Activated T-cell treated with anti-CD3 and anti-CD28 coated beads, Interleukin-2, amount 50 U/mL, for 72 hours (primary cell): ENCODE data around the gene CEACAM8. TPM values are rescaled to one million over a fixed set of nuclear protein-coding genes. Genes with fewer than 3 reads are reported as not detected.
"Not testable (repeated sequence)": the region's sequence is repeated elsewhere in the genome, so short reads cannot be mapped to it uniquely, and the experiment has no call there.

ENCODE experiments used
- ATAC-seq, 2 donors: fragments of 150-1000 bp; cut with Tn5 transposase; replicated peaks in 1 of 2; 2 replicates each; pipeline ENCODE4 v1.10.0; 2021; ENCODE audit warnings: moderate library complexity in 2 of 2, mild to moderate bottlenecking in 1 of 2
- DNase-seq, 2 donors: peaks; one replicate each; pipeline ENCODE4 v3.0.0; 2021 to 2022; ENCODE audit warnings: mixed read lengths in 1 of 2
- H3K27ac Mint-ChIP-seq: one replicate; pipeline ENCODE4 v1.8.0; 2022; ENCODE audit warnings: mild to moderate bottlenecking, moderate library complexity, mixed read lengths
- H3K27me3 Mint-ChIP-seq: one replicate; pipeline ENCODE4 v1.8.0; 2022; ENCODE audit warnings: low read depth, mixed read lengths
- H3K36me3 Mint-ChIP-seq, 2 donors: one replicate each; pipeline ENCODE4 v1.8.0; 2022; ENCODE audit warnings: mixed read lengths in 2 of 2, mild to moderate bottlenecking in 1 of 2; ENCODE audit not compliant: insufficient read depth in 2 of 2
- H3K4me1 Mint-ChIP-seq: one replicate; pipeline ENCODE4 v1.8.0; 2022; ENCODE audit warnings: low read depth, mixed read lengths
- H3K4me3 Mint-ChIP-seq, 2 donors: one replicate each; pipeline ENCODE4 v1.8.0; 2022; ENCODE audit warnings: mild to moderate bottlenecking in 2 of 2, mixed read lengths in 2 of 2, moderate library complexity in 2 of 2
- H3K9me3 Mint-ChIP-seq, 2 donors: one replicate each; pipeline ENCODE4 v1.8.0; 2022; ENCODE audit warnings: mixed read lengths in 2 of 2
- total RNA-seq, 2 donors: library from RNA; stranded (reverse); gene quantifications; one replicate each; pipeline ENCODE4 v1.2.3, GENCODE V29; 2022

The CEACAM8 gene
- total RNA-seq, 2 donors from 2014 or later = not detected

DNA sequence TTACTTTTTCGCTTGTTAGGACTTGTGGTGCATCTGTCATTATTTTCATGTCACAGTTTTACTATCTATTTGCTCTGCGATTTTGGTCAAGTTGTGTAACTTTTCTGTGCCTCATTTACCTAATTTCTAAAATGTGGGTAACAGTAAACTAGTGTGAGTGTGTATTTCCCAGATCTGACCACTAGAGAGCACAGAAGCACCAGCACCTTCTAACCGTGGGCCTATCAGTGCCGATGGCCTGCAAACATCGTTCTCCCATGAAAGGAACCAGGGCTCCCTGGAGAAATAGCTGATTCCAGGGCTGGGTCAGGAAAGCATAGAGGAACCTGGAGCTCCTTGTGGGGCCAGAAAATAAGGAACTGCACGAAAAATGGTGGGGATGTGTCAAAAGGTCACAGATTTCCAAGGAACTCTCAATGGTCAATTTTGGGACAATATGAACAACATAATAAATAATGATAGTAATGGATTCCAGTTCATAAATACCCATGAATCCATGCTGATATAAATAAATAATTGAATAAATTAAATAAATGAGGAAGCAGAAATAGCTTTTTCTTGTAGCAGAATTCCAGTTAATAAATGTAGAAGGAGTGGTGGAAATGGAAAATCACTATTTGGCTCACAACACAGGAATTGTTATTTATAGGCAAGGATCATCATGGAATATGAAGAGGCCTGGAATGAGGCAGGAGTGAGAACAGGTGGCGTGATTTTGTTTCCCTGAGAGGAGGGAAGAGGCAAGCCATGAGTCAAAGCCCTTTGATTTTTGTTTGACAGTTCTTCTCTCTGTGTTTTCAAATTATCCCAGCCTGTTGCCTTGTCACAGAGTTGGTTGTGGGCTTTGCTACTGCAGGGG lies 31.1 kb downstream of the CEACAM8 start:
- Mint-ChIP-seq H3K27ac (no peak overlapping the region), H3K9me3 (no peaks in the 10 kb centered on the region), H3K36me3 (no peaks in the 10 kb centered on the region), H3K27me3 (peaks cover 20% of the 10 kb centered on the region), H3K4me3 (no peak overlapping the region), H3K4me1 (peaks cover 7% of the 10 kb centered on the region)
- peak; percentile 62 to 72 for ATAC-seq
- peak; percentile 11 to 19 for DNase-seq

- Mint-ChIP-seq H3K36me3 (no peaks in the 10 kb centered on the region), H3K4me3 (no peak overlapping the region), H3K27ac (no peak overlapping the region), H3K27me3 (peaks cover 23% of the 10 kb centered on the region), H3K4me1 (no peaks in the 10 kb centered on the region), H3K9me3 (no peaks in the 10 kb centered on the region)
- DNase-seq (no peak), ATAC-seq (no peak)
Measured at GRCh38 chr19:42561512-42561911, 33.2 kb downstream of the CEACAM8 start.

DNA sequence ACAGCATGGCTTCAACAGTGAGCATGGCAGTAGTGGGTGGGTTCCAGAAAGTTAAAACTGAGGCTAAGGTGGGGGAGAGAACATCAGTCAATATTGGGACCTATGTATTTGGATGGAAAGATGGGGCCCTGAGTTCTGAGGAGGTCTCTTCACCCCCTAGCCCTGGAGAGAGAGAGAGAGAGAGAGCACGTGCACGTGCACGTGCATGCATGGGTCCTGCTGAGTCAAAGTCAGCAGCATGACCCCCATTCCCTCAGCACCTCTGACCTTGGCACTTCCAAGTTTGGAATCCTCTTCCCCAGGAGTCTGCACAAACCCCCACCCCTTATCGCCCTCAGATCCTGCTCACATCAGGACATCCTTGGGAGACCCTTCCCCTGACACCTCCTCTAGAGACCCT lies 34.0 kb downstream of the CEACAM8 start:
- Mint-ChIP-seq H3K4me1 (no peaks in the 10 kb centered on the region), H3K36me3 (no peaks in the 10 kb centered on the region)
- no peak for DNase-seq

GRCh38 chr19:42558450-42559150 lies 36.1 kb downstream of the CEACAM8 start:
- DNase-seq (no peak), ATAC-seq (no peak)
- H3K27me3 Mint-ChIP-seq = peaks cover 38% of the 10 kb centered on the region
- no peak overlapping the region for H3K4me3 Mint-ChIP-seq
- no peak overlapping the region for H3K27ac Mint-ChIP-seq
- H3K9me3 Mint-ChIP-seq = no peaks in the 10 kb centered on the region
- H3K4me1 Mint-ChIP-seq = no peaks in the 10 kb centered on the region
- no peaks in the 10 kb centered on the region for H3K36me3 Mint-ChIP-seq

More for the DNA sequence above, 34.0 kb downstream of the CEACAM8 start:
- Mint-ChIP-seq H3K9me3 (no peaks in the 10 kb centered on the region), H3K27me3 (peaks cover 31% of the 10 kb centered on the region), H3K27ac (no peak overlapping the region), H3K4me3 (no peak overlapping the region)
- ATAC-seq = no peak

DNA sequence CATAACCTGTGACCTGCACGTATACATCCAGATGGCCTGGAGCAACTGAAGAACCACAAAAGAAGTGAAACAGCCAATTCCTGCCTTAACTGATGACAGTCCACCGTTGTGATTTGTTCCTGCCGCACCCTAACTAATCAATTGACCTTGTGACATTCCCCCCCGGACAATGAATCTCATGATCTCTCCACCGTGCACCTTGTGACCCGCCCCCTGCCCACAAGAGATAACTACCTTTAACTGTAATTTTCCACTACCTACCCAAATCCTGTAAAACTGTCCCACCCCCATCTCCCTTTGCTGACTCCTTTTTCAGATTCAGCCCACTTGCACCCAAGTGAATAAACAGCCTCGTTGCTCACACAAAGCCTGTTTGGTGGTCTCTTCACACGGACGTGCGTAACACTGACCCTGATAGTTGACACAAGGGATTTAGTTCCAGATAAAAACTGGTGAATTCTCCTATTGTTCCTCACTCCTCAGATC lies 37.3 kb downstream of the CEACAM8 start:
- not testable (repeated sequence) for H3K4me1 Mint-ChIP-seq, H3K27ac Mint-ChIP-seq, ATAC-seq, DNase-seq, H3K9me3 Mint-ChIP-seq, H3K36me3 Mint-ChIP-seq, H3K4me3 Mint-ChIP-seq
- peaks cover 38% of the 10 kb centered on the region for H3K27me3 Mint-ChIP-seq

- H3K36me3 Mint-ChIP-seq = no peaks in the 10 kb centered on the region
- no peaks in the 10 kb centered on the region for H3K9me3 Mint-ChIP-seq
- ATAC-seq = no peak
- no peak overlapping the region for H3K27ac Mint-ChIP-seq
- H3K4me3 Mint-ChIP-seq = no peak overlapping the region
- no peaks in the 10 kb centered on the region for H3K4me1 Mint-ChIP-seq
- no peak for DNase-seq
- peaks cover 33% of the 10 kb centered on the region for H3K27me3 Mint-ChIP-seq
Measured at GRCh38 chr19:42555801-42556200, 38.9 kb downstream of the CEACAM8 start.

GRCh38 chr19:42555317-42555716 lies 39.4 kb downstream of the CEACAM8 start:
- DNase-seq = no peak
- Mint-ChIP-seq H3K9me3 (no peaks in the 10 kb centered on the region), H3K36me3 (no peaks in the 10 kb centered on the region), H3K4me3 (no peak overlapping the region), H3K4me1 (no peaks in the 10 kb centered on the region), H3K27ac (no peak overlapping the region), H3K27me3 (peaks cover 33% of the 10 kb centered on the region)
- ATAC-seq = no peak

DNA sequence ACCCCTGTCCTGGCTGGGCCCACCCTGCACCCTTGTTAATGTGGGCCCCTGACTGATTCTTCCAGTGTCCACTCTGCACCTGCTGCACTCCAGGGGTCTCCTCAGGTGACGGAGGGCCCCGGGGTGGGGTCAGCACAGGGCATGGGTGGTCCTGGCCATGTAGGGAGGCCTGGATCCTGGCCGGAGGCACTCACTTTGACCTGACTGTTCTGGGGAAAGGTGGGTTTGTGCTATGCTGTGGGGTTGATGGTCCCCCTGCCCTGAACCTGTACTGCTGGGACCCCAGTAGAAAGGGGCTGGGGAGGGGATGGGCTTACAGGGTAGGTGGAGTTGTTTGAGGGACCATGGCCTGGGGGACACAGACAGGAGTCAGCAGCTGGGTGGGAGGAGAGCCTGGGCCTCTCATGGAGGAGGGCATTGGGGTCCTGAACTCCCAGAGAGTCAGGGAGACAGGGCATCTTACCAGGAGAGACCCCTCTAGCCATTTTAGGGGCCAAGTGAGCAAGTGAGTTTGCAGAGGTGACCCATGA lies 40.6 kb downstream of the CEACAM8 start:
- Mint-ChIP-seq H3K9me3 (peaks cover 0 to under 1% of the 10 kb centered on the region in 2 donors), H3K4me1 (no peaks in the 10 kb centered on the region), H3K36me3 (no peaks in the 10 kb centered on the region), H3K27me3 (peaks cover 33% of the 10 kb centered on the region), H3K4me3 (no peak overlapping the region), H3K27ac (no peak overlapping the region)
- ATAC-seq (no peak), DNase-seq (no peak)

DNA sequence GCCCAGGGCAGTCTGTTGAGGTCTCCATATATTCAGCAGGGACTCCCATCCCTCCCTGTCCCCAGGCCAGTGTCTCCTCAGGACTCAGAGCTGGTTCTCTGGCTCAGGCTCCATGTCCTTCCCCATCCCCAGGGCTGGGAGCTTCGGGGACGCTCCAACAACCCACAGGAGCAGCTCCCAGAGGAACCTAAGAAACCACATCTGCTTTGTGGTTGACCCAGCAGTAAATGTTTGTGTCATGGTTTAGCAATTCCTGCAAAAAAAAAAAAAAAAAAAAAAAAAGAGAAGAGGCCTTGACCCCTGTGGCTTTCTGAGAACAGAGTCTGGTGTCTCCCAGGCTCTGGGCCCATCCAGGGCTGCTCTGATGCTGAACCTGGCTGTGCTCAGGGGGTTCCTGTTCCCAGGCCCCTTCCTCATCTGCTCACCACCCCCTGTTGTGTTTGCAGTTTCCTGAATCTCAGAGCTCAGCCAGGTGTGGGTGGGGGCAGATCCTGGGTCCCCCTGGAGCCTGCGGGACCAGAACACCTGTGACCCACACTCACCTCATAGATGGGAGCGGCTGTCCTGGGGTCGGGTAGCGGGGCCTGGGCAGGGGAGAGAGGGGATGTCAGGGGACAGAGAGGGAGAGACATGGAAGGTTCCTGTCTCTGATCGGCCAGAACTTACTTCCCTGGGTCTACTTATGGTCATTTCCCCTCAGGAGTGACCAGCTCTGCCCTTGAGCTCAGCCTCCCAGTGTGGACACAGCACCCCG lies 41.3 kb downstream of the CEACAM8 start:
- H3K4me3 Mint-ChIP-seq = no peak overlapping the region
- ATAC-seq (no peak), DNase-seq (no peak)
- H3K27ac Mint-ChIP-seq = no peak overlapping the region
- peaks cover 33% of the 10 kb centered on the region for H3K27me3 Mint-ChIP-seq
- no peaks in the 10 kb centered on the region for H3K4me1 Mint-ChIP-seq
- no peaks in the 10 kb centered on the region for H3K36me3 Mint-ChIP-seq
- H3K9me3 Mint-ChIP-seq = peaks cover 1 to 3% of the 10 kb centered on the region in 2 donors

DNA sequence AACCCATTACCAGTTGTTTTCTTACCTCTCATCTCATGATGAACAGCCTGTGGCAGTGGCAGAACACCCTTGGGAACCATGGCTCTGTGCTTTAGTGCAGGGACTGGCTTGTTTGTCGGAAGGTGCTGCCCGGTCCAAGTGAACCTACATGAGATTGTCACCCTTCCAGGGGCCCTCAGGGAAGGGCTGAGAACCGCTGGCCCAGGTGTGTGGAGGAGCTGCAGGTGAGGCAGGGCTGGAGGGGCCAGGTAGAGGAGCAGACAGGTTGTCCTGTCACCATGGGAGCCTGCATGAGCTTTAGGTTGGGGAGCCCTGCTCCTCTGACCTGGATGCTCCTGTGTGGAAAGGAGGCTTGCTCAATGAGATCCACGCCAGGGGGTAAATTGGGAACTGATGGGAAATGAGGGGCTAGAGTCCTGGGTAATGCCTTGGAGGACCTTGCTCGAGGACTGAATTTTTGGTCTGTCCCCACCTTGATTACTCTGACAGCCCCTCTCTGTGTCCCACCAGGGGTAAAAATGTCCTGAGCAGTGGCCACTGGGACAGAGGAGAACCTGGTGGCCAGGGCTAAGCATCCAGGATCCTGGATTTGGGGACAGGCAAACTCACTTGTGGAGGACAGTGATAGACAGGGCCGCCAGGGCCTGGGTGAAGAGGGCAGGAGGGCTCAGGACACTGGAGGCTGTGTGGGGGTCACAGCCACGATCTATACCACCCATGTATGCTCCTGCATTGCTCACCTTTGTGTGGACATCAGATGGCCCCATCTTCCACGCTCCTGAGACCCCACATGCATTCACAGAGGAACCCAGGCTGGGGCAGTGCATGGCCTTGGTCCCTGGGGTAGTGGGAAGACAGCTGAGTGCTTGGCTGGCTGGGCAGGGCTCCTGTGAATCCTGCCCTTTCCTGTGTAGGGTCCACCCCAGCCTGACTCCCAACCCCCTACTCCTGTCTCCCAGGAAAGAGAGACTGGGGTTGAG lies 42.3 kb downstream of the CEACAM8 start:
- DNase-seq = no peak
- Mint-ChIP-seq H3K9me3 (peaks cover 1 to 3% of the 10 kb centered on the region in 2 donors), H3K4me3 (no peak overlapping the region), H3K4me1 (no peaks in the 10 kb centered on the region), H3K27me3 (peaks cover 30% of the 10 kb centered on the region), H3K27ac (no peak overlapping the region), H3K36me3 (no peaks in the 10 kb centered on the region)
- no peak for ATAC-seq

GRCh38 chr19:42550521-42550920 lies 44.2 kb downstream of the CEACAM8 start:
- H3K27ac Mint-ChIP-seq, DNase-seq, H3K4me1 Mint-ChIP-seq, H3K9me3 Mint-ChIP-seq, ATAC-seq, H3K36me3 Mint-ChIP-seq, H3K4me3 Mint-ChIP-seq: not testable (repeated sequence)
- H3K27me3 Mint-ChIP-seq = peaks cover 13% of the 10 kb centered on the region

DNA sequence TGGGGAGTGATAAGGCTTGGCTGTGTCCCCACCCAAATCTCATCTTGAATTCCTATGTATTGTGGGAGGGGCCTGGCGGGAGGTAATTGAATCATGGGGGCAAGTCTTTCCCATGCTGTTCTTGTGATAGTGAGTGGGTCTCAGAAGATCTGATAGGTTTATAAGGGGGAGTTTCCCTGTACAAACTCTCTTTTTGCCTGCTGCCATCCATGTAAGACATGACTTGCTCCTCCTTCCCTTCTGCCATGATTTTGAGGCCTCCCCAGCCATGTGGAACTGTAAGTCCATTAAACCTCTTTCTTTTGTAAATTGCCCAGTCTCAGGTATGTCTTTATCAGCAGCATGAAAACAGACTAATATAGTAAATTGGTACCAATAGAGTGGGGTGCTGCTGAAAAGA lies 45.7 kb downstream of the CEACAM8 start:
- H3K4me3 Mint-ChIP-seq, H3K4me1 Mint-ChIP-seq, ATAC-seq, H3K36me3 Mint-ChIP-seq, H3K9me3 Mint-ChIP-seq, H3K27ac Mint-ChIP-seq, H3K27me3 Mint-ChIP-seq, DNase-seq: not testable (repeated sequence)
